Stimulated activated CD4-positive, alpha-beta T cell treated with anti-CD3 and anti-CD28 coated beads, Interleukin-12 subunit alpha, Interleukin-12 subunit beta, amount 100 ng/mL, for 48 hours (primary cell): ENCODE data around the gene DAG1.

ENCODE experiments used
- DNase-seq, 3 donors: peaks; one replicate each; pipeline ENCODE4 v3.0.0-alpha.2; 2020; ENCODE audit warnings: low read depth in 2 of 3, low spot score in 1 of 3

DAG1 gene

DNA sequence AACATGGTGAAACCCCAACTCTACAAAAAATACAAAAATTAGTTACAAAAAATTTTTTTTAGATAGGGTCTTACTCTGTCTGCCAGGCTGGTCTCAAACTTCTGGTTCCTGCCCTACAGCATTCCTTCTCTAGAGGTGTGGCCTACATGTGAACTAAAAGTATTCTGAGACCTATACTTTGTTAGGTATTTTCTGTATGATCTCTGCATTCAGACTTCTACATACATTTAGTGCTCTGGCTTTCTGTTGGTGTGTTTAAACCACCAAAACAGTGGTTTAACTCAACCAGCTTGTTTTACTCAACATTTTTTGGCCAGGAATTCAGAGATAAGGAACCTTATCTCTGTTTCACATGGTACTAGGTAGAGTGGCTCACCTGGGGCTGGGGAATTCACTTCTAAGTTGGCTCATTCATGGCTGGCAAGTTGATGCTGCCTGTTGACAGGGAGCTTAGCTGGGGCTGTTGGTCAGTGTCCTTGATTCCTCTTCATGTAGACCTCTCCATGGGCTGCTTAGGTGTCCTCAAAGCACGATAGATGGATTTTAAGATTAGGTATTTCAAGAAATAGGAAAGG lies 42.8 kb downstream of the DAG1 start:
- DNase-seq: no peak

DNA sequence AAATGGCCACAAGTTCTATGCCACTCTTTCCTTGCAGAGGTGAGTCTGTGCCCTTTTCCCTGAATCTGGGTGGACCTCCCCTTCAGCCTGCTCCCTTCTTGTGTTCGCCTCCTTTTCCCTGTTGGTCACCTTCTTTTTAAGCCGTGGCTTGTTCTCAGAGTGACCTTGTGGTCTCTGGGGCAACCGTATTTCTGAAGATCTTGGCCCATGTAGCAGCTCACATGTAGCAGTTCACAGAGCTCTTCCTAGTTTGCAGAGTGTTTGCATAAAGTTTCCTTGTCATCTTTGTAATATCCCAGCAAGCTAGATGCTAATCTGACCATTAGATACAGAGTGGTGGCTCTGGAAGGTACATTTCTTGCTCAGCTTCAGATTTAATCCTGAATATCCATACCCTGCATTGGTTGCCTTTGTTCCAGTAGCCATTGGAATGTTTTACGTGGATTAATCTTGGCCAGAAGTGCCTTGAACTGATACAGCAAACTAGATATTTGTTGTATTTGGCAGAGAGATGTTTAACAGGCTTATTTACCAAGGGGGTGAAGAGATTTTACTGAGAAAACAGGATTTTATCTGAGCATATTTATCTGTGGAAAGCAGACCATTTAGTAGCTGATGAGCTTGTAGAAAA lies 43.5 kb downstream of the DAG1 start:
- no peak for DNase-seq

DNA sequence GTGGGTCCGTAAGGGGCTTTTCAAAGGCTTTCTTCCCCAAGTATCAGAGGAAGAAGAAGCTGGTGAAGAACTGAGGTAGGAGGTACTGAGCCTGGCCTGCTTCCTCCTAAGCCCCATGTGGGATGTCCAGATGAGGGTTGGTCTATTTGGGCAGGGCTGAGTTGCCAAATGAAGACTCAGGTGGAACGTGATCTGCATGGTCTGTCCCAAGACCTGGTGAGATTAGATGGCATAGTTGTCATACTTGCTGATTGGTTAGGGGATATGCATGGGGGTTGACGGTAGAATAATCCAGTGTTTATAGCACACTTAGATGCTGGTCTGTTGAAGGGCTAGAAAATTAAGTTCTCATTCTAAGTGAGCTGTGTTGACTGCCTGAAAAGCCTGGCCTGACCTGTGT lies 47.9 kb downstream of the DAG1 start:
- no peak for DNase-seq

DNA sequence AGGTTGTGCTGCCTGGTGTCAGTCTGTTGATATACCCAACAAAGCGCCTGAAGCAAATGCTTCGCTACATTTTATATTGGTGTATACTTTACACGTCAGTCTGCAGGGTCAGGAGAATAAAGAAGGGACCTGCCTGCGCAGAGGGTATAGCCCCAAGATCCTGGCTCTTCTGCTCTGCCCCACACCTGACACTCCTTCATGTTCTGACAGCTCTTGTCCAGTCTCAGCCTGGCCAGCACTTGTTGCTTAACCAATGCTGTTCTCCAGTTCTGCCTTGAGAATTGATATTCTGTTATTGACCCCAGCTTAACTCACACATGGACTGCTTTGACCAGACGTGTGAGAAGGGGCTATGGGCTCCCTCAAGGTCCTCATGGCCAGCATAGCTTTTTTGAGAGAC lies 48.4 kb downstream of the DAG1 start:
- no peak for DNase-seq

DNA sequence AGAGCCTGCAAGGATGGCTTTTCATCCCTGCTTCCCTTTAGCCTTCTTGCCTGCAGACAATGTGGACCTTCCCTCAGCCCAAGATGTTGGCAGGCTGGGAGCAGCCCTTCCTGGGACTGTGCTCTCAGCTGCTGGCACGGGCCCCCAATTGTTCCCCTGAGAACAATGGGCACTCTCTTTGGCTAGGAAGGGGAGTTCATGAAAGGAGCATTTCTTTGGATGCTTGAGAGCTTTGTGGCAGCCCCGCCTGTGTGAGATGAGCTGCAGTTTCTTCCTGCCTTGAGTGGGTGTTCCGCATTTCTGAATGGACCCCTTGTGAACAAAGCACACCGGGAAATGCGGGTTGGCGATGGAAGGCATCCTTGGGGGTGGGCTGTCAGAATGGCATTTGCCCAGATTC lies 49.2 kb downstream of the DAG1 start:
- no peak for DNase-seq

DNA sequence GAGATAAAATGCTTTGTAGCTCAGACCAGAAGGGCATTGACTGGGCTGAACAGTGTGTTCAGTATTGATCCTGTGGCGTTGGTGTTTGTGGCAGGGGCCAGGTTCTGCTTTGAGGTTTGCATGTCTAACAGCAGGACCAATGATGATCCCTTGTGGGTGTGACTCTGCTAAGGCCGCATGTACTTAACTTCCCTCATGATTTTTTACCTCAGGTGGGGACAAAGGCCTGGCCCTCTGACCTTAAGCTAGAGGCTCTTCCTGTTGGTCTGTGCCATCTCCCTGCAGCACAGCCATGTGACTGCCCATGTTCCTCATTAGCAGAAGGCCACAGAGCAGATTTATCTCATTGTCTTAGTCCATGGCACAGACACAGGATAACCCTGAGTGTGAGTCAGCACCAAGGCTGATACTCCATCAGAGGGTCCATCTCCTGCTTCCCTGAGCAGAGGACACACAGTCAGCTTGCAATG lies 49.9 kb downstream of the DAG1 start:
- DNase-seq: no peak

DNA sequence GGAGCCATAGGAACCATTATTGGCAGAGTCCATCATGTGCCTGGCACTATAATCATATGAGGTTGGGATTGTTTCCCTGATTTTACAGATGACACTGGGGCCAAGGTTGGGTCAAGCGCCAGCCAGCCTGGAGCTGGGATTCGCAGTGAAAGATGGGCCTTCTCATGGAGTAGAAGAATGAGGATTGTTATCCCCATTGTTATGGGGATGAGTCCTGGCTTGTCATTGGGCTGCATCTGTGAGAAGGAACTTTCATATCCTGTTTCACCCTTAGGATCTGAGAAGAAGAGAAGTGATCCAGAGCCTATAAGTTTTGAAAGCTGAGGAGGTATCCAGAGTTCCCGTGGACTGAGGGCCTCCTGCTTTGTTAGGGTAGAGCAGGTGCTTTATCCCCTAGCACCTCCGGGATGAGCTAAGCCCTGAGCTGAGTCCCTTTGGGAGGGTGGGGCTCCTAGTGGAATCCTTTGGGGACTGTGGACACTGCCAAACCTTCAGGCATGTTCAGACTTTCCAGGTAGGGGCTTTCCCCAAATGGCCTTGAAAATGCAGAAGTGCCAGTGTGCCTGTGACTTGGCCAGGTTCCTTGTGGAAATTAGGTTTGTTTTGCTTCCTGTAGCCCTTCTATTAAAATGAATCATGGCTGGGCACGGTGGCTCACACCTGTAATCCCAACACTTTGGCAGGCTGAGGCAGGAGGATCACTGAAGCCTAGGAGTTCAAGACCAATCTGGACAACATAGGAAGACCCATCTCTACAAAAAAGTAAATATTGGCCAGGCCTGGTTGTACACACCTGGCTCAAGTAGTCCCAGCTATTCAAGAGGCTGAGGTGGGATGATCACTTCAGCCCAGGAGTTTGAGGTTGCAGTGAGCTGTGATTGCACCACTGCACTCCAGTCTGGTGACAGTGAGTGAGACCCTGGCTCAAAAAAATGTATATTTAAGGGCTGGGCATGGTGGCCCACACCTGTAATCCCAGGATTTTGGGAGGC lies 54.0 kb downstream of the DAG1 start:
- DNase-seq: no peak

DNA sequence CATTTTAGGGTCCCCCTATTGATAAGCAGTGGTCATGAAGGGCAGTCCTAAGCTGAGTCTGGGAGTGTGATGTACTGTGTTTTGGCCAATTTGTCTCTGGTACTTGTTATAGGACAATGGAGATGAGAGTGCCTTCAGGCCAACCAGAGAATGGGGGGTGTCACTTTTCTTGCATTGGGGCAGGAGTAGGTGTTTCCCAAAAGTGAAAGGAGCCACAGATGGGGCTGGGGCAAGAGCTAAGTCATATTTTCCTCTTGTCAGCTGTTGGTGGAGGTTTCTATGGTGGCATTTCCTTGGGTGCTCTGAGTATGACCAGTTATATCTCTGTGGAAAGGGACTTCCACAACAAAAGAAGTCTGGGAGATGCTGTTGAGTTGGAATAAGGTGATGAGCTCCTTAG lies 59.5 kb downstream of the DAG1 start:
- peak in 1 of 3 donors; percentile 9 for DNase-seq

DNA sequence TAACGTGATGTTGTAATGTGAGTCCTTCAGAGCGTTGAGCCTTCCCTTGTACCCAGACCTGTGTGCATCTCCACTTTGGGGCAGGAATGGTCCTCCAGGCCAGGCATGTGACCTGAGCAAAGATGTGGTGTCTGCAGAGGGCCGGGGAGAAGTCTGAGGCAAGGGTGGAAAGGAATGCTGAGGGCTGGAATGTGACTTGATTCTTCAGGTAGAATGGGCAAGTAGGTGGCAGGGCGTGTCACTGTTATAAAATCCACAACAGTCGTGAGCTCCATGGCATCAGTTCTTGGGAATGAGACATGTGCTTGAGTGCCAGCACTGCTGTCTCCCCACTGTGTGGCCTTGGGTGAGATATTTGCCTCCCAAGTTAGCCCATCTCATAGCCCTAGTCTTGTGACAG lies 60.2 kb downstream of the DAG1 start:
- DNase-seq: no peak

DNA sequence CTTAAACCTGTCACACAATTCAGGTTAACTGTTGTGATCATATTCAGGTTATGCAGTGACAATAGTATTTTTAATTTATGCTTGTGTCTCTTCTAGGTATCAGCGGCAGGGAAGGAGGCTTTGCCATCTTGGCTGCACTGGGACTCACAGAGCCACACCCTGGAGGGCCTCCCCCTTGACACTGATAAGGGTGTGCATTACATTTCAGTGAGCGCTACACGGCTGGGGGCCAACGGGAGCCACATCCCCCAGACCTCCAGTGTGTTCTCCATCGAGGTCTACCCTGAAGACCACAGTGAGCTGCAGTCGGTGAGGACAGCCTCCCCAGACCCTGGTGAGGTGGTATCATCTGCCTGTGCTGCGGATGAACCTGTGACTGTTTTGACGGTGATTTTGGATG lies 60.6 kb downstream of the DAG1 start:
- DNase-seq: no peak

DNA sequence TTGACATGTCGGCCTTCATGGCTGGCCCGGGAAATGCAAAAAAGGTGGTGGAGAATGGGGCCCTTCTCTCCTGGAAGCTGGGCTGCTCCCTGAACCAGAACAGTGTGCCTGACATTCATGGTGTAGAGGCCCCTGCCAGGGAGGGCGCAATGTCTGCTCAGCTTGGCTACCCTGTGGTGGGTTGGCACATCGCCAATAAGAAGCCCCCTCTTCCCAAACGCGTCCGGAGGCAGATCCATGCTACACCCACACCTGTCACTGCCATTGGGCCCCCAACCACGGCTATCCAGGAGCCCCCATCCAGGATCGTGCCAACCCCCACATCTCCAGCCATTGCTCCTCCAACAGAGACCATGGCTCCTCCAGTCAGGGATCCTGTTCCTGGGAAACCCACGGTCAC lies 61.2 kb downstream of the DAG1 start:
- DNase-seq: no peak

DNA sequence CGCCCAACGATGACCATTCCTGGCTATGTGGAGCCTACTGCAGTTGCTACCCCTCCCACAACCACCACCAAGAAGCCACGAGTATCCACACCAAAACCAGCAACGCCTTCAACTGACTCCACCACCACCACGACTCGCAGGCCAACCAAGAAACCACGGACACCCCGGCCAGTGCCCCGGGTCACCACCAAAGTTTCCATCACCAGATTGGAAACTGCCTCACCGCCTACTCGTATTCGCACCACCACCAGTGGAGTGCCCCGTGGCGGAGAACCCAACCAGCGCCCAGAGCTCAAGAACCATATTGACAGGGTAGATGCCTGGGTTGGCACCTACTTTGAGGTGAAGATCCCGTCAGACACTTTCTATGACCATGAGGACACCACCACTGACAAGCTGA lies 61.6 kb downstream of the DAG1 start:
- no peak for DNase-seq

DNA sequence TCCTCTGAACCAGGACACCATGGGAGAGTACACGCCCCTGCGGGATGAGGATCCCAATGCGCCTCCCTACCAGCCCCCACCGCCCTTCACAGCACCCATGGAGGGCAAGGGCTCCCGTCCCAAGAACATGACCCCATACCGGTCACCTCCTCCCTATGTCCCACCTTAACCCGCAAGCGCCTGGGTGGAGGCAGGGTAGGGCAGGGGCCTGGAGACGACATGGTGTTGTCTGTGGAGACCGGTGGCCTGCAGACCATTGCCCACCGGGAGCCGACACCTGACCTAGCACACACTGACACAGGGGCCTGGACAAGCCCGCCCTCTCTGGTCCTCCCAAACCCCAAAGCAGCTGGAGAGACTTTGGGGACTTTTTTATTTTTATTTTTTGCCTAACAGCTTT lies 63.0 kb downstream of the DAG1 start:
- DNase-seq: no peak

DNA sequence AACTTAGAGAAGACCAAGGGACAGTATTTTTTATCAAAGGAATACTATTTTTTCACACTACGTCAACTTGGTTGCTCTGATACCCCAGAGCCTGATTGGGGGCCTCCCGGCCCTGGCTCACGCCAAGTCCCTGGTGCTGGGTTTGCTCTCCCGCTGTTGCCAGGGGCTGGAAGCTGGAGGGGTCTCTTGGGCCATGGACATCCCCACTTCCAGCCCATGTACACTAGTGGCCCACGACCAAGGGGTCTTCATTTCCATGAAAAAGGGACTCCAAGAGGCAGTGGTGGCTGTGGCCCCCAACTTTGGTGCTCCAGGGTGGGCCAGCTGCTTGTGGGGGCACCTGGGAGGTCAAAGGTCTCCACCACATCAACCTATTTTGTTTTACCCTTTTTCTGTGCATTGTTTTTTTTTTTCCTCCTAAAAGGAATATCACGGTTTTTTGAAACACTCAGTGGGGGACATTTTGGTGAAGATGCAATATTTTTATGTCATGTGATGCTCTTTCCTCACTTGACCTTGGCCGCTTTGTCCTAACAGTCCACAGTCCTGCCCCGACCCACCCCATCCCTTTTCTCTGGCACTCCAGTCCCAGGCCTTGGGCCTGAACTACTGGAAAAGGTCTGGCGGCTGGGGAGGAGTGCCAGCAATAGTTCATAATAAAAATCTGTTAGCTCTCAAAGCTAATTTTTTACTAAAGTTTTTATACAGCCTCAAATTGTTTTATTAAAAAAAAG lies 63.9 kb downstream of the DAG1 start:
- DNase-seq: no peak

DNA sequence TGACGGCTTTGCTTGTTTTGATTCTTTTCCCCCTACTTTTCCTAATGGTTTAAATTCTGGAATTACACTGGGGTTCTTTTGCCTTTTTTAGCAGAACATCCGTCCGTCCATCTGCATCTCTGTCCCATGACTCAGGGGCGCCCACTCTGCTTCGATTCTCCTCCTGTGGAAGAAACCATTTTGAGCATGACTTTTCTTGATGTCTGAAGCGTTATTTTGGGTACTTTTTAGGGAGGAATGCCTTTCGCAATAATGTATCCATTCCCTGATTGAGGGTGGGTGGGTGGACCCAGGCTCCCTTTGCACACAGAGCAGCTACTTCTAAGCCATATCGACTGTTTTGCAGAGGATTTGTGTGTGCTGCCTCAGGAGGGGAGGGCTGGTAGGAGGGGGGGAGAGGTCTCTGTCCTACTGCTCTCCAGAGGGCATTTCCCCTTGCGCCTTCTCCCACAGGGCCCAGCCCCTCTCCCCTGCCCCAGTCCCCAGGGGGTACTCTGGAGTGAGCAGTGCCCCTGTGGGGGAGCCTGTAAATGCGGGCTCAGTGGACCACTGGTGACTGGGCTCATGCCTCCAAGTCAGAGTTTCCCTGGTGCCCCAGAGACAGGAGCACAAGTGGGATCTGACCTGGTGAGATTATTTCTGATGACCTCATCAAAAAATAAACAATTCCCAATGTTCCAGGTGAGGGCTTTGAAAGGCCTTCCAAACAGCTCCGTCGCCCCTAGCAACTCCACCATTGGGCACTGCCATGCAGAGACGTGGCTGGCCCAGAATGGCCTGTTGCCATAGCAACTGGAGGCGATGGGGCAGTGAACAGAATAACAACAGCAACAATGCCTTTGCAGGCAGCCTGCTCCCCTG lies 64.7 kb downstream of the DAG1 start:
- DNase-seq: no peak

DNA sequence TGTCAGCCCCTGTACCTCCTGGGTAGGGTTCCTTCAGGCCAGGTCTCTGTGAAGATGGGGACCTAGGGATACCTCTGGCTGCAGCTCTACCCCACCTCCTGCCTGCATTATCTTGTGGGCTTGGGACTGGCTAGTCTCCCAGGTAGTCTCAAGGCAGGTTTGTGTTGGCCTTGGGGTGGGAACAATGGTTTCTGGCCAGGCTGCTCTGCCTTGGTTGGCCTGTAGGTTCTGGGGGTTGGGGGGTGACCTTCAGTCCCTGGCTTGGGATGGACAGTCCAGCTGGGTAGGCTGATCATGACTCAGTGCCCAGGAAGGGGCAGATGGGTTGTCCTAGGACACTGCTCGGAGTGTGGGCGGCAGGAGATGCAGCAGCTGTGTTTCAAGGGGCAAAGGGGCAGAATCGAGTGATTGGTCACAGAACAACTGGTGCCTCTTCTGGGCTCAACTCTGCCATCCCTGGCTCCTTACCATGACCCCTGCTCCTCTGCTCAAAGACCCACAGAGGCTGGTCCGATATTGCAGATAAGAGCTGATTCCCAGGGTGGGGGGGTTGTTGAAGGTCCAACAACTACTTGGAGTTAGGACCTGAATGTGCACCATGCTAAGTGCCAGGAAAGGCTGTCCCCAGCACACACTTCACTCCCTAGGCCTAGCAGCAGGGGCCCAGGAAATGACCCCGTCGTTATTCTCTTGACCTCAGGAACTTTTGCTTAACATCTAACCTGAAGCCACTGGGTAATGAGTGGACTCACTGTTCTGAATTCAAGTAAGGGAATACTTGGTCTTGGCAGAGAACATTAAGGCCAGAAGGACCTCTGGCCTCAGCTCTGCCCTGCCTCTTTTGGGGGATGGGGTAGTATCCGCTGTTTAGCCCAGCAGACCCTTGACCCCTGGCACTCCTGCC lies 66.2 kb downstream of the DAG1 start:
- DNase-seq: no peak

DNA sequence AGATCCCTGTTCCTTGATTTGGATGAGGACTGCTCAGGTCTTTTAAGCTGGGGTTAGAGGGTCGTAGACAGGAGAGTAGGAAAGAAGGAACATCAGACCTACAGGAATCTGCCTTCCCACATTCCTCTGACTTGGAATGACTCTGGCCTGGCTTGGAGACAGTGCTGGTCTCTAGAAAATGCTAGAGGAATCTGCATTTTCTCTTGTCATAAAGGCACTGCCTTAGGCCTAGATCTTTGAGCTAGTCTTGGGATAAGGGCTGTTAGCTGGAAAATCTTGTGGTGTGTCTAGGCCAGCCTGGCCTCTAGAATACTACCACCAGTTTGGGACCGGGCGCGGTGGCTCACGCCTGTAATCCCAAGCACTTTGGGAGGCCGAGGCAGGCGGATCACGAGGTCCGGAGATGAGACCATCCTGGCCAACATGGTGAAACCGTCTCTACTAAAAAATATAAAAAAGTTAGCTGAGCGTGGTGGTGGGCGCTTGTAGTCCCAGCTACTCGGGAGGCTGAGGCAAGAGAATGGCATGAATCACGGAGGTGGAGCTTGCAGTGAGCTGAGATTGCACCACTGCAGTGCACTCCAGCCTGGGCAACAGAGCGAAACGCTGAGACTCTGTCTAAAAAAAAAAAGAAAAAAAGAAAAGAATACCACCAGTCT lies 66.9 kb downstream of the DAG1 start:
- DNase-seq: no peak

DNA sequence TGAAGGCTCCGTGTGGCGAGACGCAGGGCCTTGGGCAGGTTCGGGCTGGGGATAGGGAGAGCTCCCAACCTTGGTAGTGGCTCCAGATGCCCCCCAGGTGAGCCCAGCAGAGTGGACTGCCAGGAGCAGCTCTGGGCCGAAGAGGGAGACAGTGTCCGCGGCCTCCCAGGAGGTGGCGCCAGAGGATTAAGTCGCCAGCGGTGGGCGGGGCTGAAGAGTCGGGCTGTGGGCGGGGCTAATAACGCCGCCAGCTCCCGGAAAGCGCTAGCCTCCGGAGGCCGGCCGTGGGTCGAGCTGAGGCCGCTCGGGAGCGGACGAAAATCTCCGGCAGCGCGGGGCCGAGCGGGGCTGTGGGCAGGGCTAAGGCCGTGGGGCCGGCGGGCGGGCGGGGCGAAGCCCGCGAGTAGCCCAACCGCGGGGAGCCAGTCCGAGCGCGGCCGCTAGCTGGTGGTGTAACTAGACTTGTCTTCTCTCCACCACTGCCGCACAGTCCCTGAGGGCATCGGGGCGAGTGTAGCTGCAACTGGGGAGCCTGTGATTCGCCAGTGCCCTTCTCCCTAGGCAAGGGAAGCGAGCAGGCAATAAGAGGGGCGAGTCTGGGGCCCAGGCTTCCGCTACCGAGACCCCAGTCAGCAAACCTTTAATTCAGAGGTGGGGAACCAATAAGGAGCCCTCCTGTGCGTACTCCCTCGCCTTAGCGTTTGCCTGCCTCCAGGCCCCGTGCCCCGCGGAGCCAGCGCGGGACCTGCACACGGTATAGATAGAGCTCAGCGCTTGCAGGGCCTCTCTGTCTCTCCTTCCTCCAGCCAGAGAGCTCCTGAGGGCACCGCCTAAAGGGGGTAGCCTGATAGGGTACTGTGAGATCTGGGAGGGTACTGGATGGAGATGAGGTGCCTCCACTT lies 69.8 kb downstream of the DAG1 start:
- DNase-seq: peak; percentile 84 to 97 (median 89)
